Raji (cell line): ENCODE measurements around the gene CEACAM3.

Experiments used
- POLR2A ChIP-seq: IDR thresholded peaks from 2 replicates; pipeline ENCODE4 v1.6.1; 2011; ENCODE audit warnings: low read depth, low read length, control low read depth; ENCODE audit not compliant: insufficient read depth

The CEACAM3 gene

GRCh38 chr19:41792513-41793413 is 3.6 kb upstream of the CEACAM3 start:
- TF ChIP-seq POLR2A = no peak

GRCh38 chr19:41793414-41793727 is 3.0 kb upstream of the CEACAM3 start:
- TF ChIP-seq POLR2A = no peak

GRCh38 chr19:41795031-41795461 is 1.3 kb upstream of the CEACAM3 start:
- TF ChIP-seq POLR2A = no peak

GRCh38 chr19:41796901-41797300 is 514 bp downstream of the CEACAM3 start:
- TF ChIP-seq POLR2A = no peak

GRCh38 chr19:41799444-41800000 is 3.1 kb downstream of the CEACAM3 start:
- TF ChIP-seq POLR2A = no peak

- no peak for TF ChIP-seq POLR2A
Observed at GRCh38 chr19:41801031-41801430, 4.6 kb downstream of the CEACAM3 start.

GRCh38 chr19:41801792-41802211 is 5.4 kb downstream of the CEACAM3 start:
- TF ChIP-seq POLR2A = 0 out of 2 replicates have a peak, but pooled peaks have one; percentile 11

GRCh38 chr19:41802770-41803169 is 6.4 kb downstream of the CEACAM3 start:
- TF ChIP-seq POLR2A = 0 out of 2 replicates have a peak, but pooled peaks have one; percentile 12

GRCh38 chr19:41804336-41804735 is 7.9 kb downstream of the CEACAM3 start:
- peak; percentile 32; the same call in 1 of the 2 replicates for TF ChIP-seq POLR2A

GRCh38 chr19:41807176-41807575 is 10.8 kb downstream of the CEACAM3 start:
- no peak for TF ChIP-seq POLR2A

- no peak for TF ChIP-seq POLR2A
Observed at GRCh38 chr19:41808663-41809566, 12.5 kb downstream of the CEACAM3 start.

GRCh38 chr19:41810301-41810700 is 13.9 kb downstream of the CEACAM3 start:
- TF ChIP-seq POLR2A = no peak

GRCh38 chr19:41811036-41811435 is 14.6 kb downstream of the CEACAM3 start:
- no peak for TF ChIP-seq POLR2A

GRCh38 chr19:41811981-41812380 is 15.6 kb downstream of the CEACAM3 start:
- no peak for TF ChIP-seq POLR2A

- no peak for TF ChIP-seq POLR2A
Observed at GRCh38 chr19:41813911-41814310, 17.5 kb downstream of the CEACAM3 start.

GRCh38 chr19:41815301-41815700 is 18.9 kb downstream of the CEACAM3 start:
- TF ChIP-seq POLR2A = no peak

- no peak for TF ChIP-seq POLR2A
Observed at GRCh38 chr19:41816761-41817160, 20.4 kb downstream of the CEACAM3 start.
